SK-N-SH (cell line): Measurements from ENCODE around the gene DGKD.

ENCODE experiments used
- JUND ChIP-seq: IDR thresholded peaks from 2 replicates; pipeline ENCODE4 v1.4.0; 2012
- POLR2AphosphoS5 ChIP-seq: IDR thresholded peaks from 2 replicates; pipeline ENCODE4 v1.6.1; 2012; ENCODE audit warnings: low read depth, low read length
- TEAD4 ChIP-seq: IDR thresholded peaks from 2 replicates; pipeline ENCODE4 v1.4.0; 2012; ENCODE audit warnings: mild to moderate bottlenecking, borderline replicate concordance; ENCODE audit not compliant: insufficient read depth
- TF ChIP-seq, protein P1 (sequence below): fragments of 200-600 bp; sonication (generic); IDR thresholded peaks from 2 replicates; pipeline ENCODE4 v1.6.1; 2017; ENCODE audit warnings: antibody characterized with exemption, mild to moderate bottlenecking, moderate library complexity
- TF ChIP-seq, protein P2 (sequence below): fragments of 150-350 bp; IDR thresholded peaks from 2 replicates; pipeline ENCODE4 v1.6.1; 2017; ENCODE audit warnings: antibody characterized with exemption, low read length, low read depth, borderline replicate concordance

DNA sequence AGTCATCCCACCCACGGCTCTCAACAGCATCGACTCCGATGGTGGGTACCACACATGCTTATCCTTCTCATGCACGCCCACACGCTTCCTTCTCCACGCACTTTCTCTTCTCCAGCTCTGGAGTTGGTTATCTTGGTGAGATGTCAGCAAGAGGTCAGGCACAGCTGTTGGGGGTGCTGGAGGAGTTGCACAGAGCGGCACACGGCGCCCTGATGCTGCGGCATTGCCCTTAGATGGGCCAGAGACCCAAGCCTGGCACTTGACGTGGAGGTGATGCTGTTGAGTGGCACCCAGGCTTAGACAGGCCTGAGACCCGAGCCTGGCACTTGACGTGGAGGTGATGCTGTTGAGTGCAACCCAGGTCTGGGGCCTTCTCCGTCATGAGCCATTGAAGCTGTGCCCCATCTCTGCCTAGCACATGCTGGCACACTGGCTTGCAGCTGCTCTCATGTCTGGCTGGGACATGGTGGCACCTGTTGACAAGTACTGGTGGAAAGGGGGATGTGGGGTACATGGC lies 83.2 kb downstream of the DGKD start:
- TF ChIP-seq, protein P1, sequence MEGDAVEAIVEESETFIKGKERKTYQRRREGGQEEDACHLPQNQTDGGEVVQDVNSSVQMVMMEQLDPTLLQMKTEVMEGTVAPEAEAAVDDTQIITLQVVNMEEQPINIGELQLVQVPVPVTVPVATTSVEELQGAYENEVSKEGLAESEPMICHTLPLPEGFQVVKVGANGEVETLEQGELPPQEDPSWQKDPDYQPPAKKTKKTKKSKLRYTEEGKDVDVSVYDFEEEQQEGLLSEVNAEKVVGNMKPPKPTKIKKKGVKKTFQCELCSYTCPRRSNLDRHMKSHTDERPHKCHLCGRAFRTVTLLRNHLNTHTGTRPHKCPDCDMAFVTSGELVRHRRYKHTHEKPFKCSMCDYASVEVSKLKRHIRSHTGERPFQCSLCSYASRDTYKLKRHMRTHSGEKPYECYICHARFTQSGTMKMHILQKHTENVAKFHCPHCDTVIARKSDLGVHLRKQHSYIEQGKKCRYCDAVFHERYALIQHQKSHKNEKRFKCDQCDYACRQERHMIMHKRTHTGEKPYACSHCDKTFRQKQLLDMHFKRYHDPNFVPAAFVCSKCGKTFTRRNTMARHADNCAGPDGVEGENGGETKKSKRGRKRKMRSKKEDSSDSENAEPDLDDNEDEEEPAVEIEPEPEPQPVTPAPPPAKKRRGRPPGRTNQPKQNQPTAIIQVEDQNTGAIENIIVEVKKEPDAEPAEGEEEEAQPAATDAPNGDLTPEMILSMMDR: no peak
- TF ChIP-seq TEAD4: no peak
- no peak for TF ChIP-seq JUND
- TF ChIP-seq, protein P2, sequence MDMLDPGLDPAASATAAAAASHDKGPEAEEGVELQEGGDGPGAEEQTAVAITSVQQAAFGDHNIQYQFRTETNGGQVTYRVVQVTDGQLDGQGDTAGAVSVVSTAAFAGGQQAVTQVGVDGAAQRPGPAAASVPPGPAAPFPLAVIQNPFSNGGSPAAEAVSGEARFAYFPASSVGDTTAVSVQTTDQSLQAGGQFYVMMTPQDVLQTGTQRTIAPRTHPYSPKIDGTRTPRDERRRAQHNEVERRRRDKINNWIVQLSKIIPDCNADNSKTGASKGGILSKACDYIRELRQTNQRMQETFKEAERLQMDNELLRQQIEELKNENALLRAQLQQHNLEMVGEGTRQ: no peak
- no peak for TF ChIP-seq POLR2AphosphoS5
